Smooth muscle cell (in vitro differentiated cells): ENCODE results near the gene INCA1. TPM values are rescaled to one million over a fixed set of nuclear protein-coding genes. Genes with fewer than 3 reads are reported as not detected.

Source experiments
- DNase-seq: peaks from one replicate; lab custom pipeline; 2025; ENCODE audit not compliant: unreplicated experiment; lab: John Stamatoyannopoulos, UW
- H2AFZ ChIP-seq: fragments of 200-600 bp; sonication (generic); 2 replicates; pipeline ENCODE4 v1.6.0; 2016; ENCODE audit warnings: antibody characterized with exemption, low read depth, mild to moderate bottlenecking
- H3F3A ChIP-seq: fragments of 200-600 bp; sonication (generic); 2 replicates; pipeline ENCODE4 v1.6.0; 2017; ENCODE audit warnings: antibody characterized with exemption, low read depth
- H3K27ac ChIP-seq: fragments of 200-600 bp; sonication (generic); 2 replicates; pipeline ENCODE4 v1.5.1; 2016; ENCODE audit warnings: low read depth, mild to moderate bottlenecking
- H3K27me3 ChIP-seq: fragments of 200-600 bp; sonication (generic); 2 replicates; pipeline ENCODE4 v1.6.1; 2016; ENCODE audit warnings: low read depth, mild to moderate bottlenecking
- H3K36me3 ChIP-seq: fragments of 200-600 bp; sonication (generic); 2 replicates; pipeline ENCODE4 v1.5.1; 2016; ENCODE audit warnings: low read depth
- H3K4me1 ChIP-seq: fragments of 200-600 bp; sonication (generic); 2 replicates; pipeline ENCODE4 v1.5.1; 2016; ENCODE audit warnings: low read depth
- H3K4me2 ChIP-seq: fragments of 200-600 bp; sonication (generic); 2 replicates; pipeline ENCODE4 v1.6.0; 2016; ENCODE audit warnings: mild to moderate bottlenecking
- H3K4me3 ChIP-seq: fragments of 200-600 bp; sonication (generic); 2 replicates; pipeline ENCODE4 v1.5.1; 2016; ENCODE audit warnings: mild to moderate bottlenecking
- H3K79me2 ChIP-seq: fragments of 200-600 bp; sonication (generic); 2 replicates; pipeline ENCODE4 v1.6.0; 2016; ENCODE audit warnings: low read depth, mild to moderate bottlenecking
- H3K9ac ChIP-seq: fragments of 200-600 bp; sonication (generic); 2 replicates; pipeline ENCODE4 v1.6.0; 2016; ENCODE audit warnings: low read depth
- H3K9me3 ChIP-seq: fragments of 200-600 bp; sonication (generic); replicated peaks from 2 replicates; pipeline ENCODE4 v1.5.1; 2016; ENCODE audit warnings: low read depth
- H4K20me1 ChIP-seq: fragments of 200-600 bp; sonication (generic); 2 replicates; pipeline ENCODE4 v1.6.0; 2016; ENCODE audit warnings: low read depth
- CTCF ChIP-seq: fragments of 200-600 bp; sonication (generic); IDR thresholded peaks from 2 replicates; pipeline ENCODE4 v1.5.1; 2017; ENCODE audit warnings: borderline replicate concordance, mild to moderate bottlenecking, antibody characterized with exemption; ENCODE audit not compliant: insufficient read depth, poor library complexity, severe bottlenecking
- WGBS: methylation state at CpG from one replicate; pipeline ENCODE4 v1.1.7; 2016; ENCODE audit warnings: low lambda C conversion rate; 5-methylcytosine and 5-hydroxymethylcytosine counted together
- polyA plus RNA-seq: library from polyadenylated mRNA; unstranded; fragments of >200 nt; fragmentation: Nextera tagmentation; extraction: Ambion mirVana; gene quantifications from 2 replicates; pipeline ENCODE4 v1.2.1, GENCODE V29; 2016
- total RNA-seq: library from RNA; depleted of rRNA; stranded (reverse); fragments of >200 nt; gene quantifications from 2 replicates; pipeline ENCODE4 v1.2.3, GENCODE V29; 2014

Gene INCA1
- total and polyA plus RNA-seq, 2 experiments from 2014 or later, result 1.4 TPM; not detected in 1

- Histone ChIP-seq H3F3A (no peaks in the 10 kb centered on the region), H4K20me1 (no peaks in the 10 kb centered on the region), H3K4me3 (no peak overlapping the region), H3K4me1 (no peaks in the 10 kb centered on the region), H2AFZ (no peak overlapping the region), H3K36me3 (no peaks in the 10 kb centered on the region), H3K4me2 (no peak overlapping the region), H3K27me3 (no peaks in the 10 kb centered on the region), H3K79me2 (no peaks in the 10 kb centered on the region), H3K9ac (no peak overlapping the region), H3K9me3 (no peaks in the 10 kb centered on the region), H3K27ac (no peak overlapping the region)
- TF ChIP-seq CTCF, result no peak
- DNase-seq, result no peak
- WGBS, result 97% methylated on average over 4 of the region's 4 CpGs
Observed at GRCh38 chr17:5024604-5025003, 27.3 kb upstream of the INCA1 start.

- no peaks in the 10 kb centered on the region for H3K9me3 ChIP-seq
- no peaks in the 10 kb centered on the region for H3F3A ChIP-seq
- no peak for DNase-seq
- no peaks in the 10 kb centered on the region for H4K20me1 ChIP-seq
- H3K79me2 ChIP-seq, result no peaks in the 10 kb centered on the region
- no peak overlapping the region for H2AFZ ChIP-seq
- H3K4me2 ChIP-seq, result no peak overlapping the region
- H3K4me1 ChIP-seq, result no peaks in the 10 kb centered on the region
- no peaks in the 10 kb centered on the region for H3K27me3 ChIP-seq
- H3K27ac ChIP-seq, result no peak overlapping the region
- H3K36me3 ChIP-seq, result no peaks in the 10 kb centered on the region
- no peak for TF ChIP-seq CTCF
- WGBS, result 98% methylated on average over 18 of the region's 29 CpGs
- no peak overlapping the region for H3K4me3 ChIP-seq
- no peak overlapping the region for H3K9ac ChIP-seq
Observed at GRCh38 chr17:5023588-5024147, 26.3 kb upstream of the INCA1 start.

GRCh38 chr17:5022171-5022711, 24.9 kb upstream of the INCA1 start:
- H3K36me3 ChIP-seq, result no peaks in the 10 kb centered on the region
- no peak overlapping the region for H2AFZ ChIP-seq

More at GRCh38 chr17:5022171-5022711, 24.9 kb upstream of the INCA1 start:
- Histone ChIP-seq H3F3A (no peaks in the 10 kb centered on the region), H3K4me1 (no peaks in the 10 kb centered on the region), H3K79me2 (no peaks in the 10 kb centered on the region), H3K4me3 (no peak overlapping the region), H3K27me3 (no peaks in the 10 kb centered on the region), H3K9me3 (no peaks in the 10 kb centered on the region), H4K20me1 (no peaks in the 10 kb centered on the region), H3K27ac (no peak overlapping the region), H3K9ac (no peak overlapping the region), H3K4me2 (no peak overlapping the region)
- 97% methylated on average over 27 of the region's 30 CpGs for WGBS
- TF ChIP-seq CTCF, result no peak
- no peak for DNase-seq
